ENCODE results near the gene LRRC26. TPM values are rescaled to one million over a fixed set of nuclear protein-coding genes. Genes with fewer than 3 reads are reported as not detected.
A peak's percentile ranks its signal among the peaks of the same experiment; 100 is the strongest.

Gene LRRC26
- total and polyA plus RNA-seq, 2 of the 13 experiments (the other 11 are each of a cell fraction or from before 2014, with no cell fraction given), result not detected

- H3K4me2 ChIP-seq (ENCODE audit: low read depth, low read length), result no peak overlapping the region
- DNase-seq (ENCODE audit: low spot score), result no peak
- H3K9ac ChIP-seq (ENCODE audit: insufficient read depth, low read depth, low read length), result no peak overlapping the region
- intact Hi-C loops (cut with micrococcal nuclease; ENCODE audit: unreplicated experiment), result no loop called here
- in situ Hi-C loops (cut with HindIII; ENCODE audit: extremely low pct_ligation_motif_present, low pct_unique_long_range_greater_than_20kb), result no loop called here
- TF ChIP-seq GZF1 (CRISPR knock-in tag; IDR thresholded peaks at IDR 0.05) (no peak), FOXC1 (CRISPR knock-in tag; IDR thresholded peaks at IDR 0.05; ENCODE audit: borderline replicate concordance) (no peak), AGO2 (optimal IDR thresholded peaks at IDR 0.05; ENCODE audit: low read depth, low read length) (peak; percentile 69), ZBTB8A (CRISPR knock-in tag; IDR thresholded peaks at IDR 0.05; ENCODE audit: borderline replicate concordance, low read depth) (no peak), RBFOX2 (IDR thresholded peaks at IDR 0.05; ENCODE audit: low read depth, low read length) (peak; percentile 57; the same call in 1 of the 2 replicates), ZNF713 (CRISPR knock-in tag; IDR thresholded peaks at IDR 0.05) (no peak)
- TF ChIP-seq, protein P1, sequence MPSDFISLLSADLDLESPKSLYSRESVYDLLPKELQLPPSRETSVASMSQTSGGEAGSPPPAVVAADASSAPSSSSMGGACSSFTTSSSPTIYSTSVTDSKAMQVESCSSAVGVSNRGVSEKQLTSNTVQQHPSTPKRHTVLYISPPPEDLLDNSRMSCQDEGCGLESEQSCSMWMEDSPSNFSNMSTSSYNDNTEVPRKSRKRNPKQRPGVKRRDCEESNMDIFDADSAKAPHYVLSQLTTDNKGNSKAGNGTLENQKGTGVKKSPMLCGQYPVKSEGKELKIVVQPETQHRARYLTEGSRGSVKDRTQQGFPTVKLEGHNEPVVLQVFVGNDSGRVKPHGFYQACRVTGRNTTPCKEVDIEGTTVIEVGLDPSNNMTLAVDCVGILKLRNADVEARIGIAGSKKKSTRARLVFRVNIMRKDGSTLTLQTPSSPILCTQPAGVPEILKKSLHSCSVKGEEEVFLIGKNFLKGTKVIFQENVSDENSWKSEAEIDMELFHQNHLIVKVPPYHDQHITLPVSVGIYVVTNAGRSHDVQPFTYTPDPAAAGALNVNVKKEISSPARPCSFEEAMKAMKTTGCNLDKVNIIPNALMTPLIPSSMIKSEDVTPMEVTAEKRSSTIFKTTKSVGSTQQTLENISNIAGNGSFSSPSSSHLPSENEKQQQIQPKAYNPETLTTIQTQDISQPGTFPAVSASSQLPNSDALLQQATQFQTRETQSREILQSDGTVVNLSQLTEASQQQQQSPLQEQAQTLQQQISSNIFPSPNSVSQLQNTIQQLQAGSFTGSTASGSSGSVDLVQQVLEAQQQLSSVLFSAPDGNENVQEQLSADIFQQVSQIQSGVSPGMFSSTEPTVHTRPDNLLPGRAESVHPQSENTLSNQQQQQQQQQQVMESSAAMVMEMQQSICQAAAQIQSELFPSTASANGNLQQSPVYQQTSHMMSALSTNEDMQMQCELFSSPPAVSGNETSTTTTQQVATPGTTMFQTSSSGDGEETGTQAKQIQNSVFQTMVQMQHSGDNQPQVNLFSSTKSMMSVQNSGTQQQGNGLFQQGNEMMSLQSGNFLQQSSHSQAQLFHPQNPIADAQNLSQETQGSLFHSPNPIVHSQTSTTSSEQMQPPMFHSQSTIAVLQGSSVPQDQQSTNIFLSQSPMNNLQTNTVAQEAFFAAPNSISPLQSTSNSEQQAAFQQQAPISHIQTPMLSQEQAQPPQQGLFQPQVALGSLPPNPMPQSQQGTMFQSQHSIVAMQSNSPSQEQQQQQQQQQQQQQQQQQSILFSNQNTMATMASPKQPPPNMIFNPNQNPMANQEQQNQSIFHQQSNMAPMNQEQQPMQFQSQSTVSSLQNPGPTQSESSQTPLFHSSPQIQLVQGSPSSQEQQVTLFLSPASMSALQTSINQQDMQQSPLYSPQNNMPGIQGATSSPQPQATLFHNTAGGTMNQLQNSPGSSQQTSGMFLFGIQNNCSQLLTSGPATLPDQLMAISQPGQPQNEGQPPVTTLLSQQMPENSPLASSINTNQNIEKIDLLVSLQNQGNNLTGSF (CRISPR knock-in tag; IDR thresholded peaks at IDR 0.05), result no peak
- no peaks in the 10 kb centered on the region for H3K9me3 ChIP-seq (ENCODE audit: low read length)
- FAIRE-seq, result no peak
- no TSS peak for BruUV-seq (replicated peaks)
- H3K79me2 ChIP-seq (ENCODE audit: insufficient read depth, low read length), result peaks cover 43% of the 10 kb centered on the region
- ChIA-PET CTCF (ENCODE audit: low intra/inter-chr PET ratio, low total read pairs) (no interaction called here), POLR2A (interaction anchor here (1.1 to 1.9 kb wide), 2 partner anchors 9 to 31 kb away, joined by 5 to 6 read pairs; partner anchors contain the start of gene TPRN)
- no peak overlapping the region for H3K4me3 ChIP-seq (replicated peaks in 1 of 3; ENCODE audit: insufficient read depth in 1 of 3, low read depth in 2 of 3, low read length in 3 of 3)
- H3K36me3 ChIP-seq (replicated peaks in 1 of 2; ENCODE audit: control insufficient read depth in 1 of 2, insufficient read depth in 2 of 2, low read length in 2 of 2), result peaks cover 9 to 14% of the 10 kb centered on the region in 2 experiments; a peak in 3 of 5 replicates
- peaks cover 47% of the 10 kb centered on the region for H3K4me1 ChIP-seq (ENCODE audit: insufficient read depth, low read length)
- no peak overlapping the region for H2AFZ ChIP-seq (ENCODE audit: low read length)
- H4K20me1 ChIP-seq (ENCODE audit: insufficient read depth, low read length), result no peaks in the 10 kb centered on the region
- H3K27me3 ChIP-seq (ENCODE audit: control insufficient read depth in 1 of 2, insufficient read depth in 2 of 2, low read length in 2 of 2), result no peaks in the 10 kb centered on the region
- WGBS (ENCODE audit: low lambda C conversion rate), result 97% methylated on average over 12 of the region's 22 CpGs
- ATAC-seq, result no peak
- H3K27ac ChIP-seq (ENCODE audit: extremely low read length, insufficient read depth, low read length), result no peak overlapping the region
Measured at GRCh38 chr9:137191691-137192447, 22.0 kb upstream of the LRRC26 start.

Measured in HepG2 (cell line).